ENCODE results near the gene MRPS22. TPM values are rescaled to one million over a fixed set of nuclear protein-coding genes. Genes with fewer than 3 reads are reported as not detected.
A peak's percentile ranks its signal among the peaks of the same experiment; 100 is the strongest.

Gene MRPS22
- total and polyA plus RNA-seq, 2 of the 8 experiments (the other 6 are each of a cell fraction or from before 2014, with no cell fraction given): 28.3 to 45.8 TPM

DNA sequence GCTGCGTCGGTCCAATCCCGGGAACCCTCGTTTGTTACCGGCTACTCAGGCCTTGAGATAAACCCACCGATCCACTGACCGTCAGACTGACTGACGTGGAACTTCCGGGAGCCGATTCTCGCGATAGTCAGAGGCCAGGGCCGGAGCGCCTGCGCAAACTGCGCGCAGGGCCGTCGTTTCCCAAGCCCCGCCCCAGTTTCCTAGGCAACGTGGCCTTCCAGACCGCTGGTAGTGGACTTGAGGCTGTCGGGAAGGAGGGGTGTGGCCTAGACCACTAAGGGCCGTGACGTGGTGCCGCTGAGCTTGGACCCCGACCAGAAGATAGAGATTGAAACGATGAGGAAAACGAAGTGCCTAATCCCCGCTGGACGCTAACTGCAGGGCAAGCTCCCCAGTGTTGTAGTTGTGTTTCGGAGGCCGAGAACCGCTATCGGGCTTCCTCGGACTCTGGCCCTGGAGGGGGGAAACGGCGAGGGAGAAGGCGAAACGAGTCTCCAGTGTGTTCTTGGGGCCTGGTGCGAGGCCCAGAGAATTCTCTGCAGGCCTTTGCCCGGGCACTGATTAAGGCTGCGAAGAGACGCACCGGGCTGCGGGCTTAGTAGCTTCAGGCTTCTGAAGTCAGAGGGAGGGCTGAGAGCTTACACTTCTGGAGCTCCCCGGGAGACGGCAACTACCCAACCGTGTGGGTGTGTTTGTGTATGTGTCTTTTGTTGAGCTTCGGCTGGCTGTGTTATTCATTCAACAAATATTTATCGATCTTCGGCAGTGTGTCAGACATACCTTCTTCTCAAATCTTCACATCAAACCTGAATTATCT, 45.9 kb downstream of the MRPS22 start, which contains the start of gene COPB2 (continued):
- no peak for TF ChIP-seq RNF2 (IDR thresholded peaks at IDR 0.05; ENCODE audit: borderline replicate concordance, low read depth, low read length, missing control alignments, poor library complexity, severe bottlenecking)
- no peak for TF ChIP-seq CTBP2 (IDR thresholded peaks at IDR 0.05; ENCODE audit: borderline replicate concordance, insufficient read depth, insufficient read length, low read length)
- TF ChIP-seq BRCA1 (IDR thresholded peaks at IDR 0.05; ENCODE audit: low read depth, low read length): peak; percentile 97
- TF ChIP-seq PHF8 (conservative IDR thresholded peaks at IDR 0.05; ENCODE audit: low read depth, low read length): peak; percentile 59
- TF ChIP-seq, protein P1, sequence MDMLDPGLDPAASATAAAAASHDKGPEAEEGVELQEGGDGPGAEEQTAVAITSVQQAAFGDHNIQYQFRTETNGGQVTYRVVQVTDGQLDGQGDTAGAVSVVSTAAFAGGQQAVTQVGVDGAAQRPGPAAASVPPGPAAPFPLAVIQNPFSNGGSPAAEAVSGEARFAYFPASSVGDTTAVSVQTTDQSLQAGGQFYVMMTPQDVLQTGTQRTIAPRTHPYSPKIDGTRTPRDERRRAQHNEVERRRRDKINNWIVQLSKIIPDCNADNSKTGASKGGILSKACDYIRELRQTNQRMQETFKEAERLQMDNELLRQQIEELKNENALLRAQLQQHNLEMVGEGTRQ (IDR thresholded peaks at IDR 0.05; ENCODE audit: low read length): no peak
- no peak for TF ChIP-seq KDM1A (IDR thresholded peaks at IDR 0.05; ENCODE audit: borderline replicate concordance, low read length)

All from H1 (cell line).